ENCODE measurements around the gene BCL2L13. TPM values are rescaled to one million over a fixed set of nuclear protein-coding genes. Genes with fewer than 3 reads are reported as not detected.
"Not testable (repeated sequence)": the region's sequence is repeated elsewhere in the genome, so short reads cannot be mapped to it uniquely, and the experiment has no call there.

Gene BCL2L13
- total RNA-seq, 6 donors from 2014 or later: 40.4 to 67.1 (median 45.7) TPM

DNA sequence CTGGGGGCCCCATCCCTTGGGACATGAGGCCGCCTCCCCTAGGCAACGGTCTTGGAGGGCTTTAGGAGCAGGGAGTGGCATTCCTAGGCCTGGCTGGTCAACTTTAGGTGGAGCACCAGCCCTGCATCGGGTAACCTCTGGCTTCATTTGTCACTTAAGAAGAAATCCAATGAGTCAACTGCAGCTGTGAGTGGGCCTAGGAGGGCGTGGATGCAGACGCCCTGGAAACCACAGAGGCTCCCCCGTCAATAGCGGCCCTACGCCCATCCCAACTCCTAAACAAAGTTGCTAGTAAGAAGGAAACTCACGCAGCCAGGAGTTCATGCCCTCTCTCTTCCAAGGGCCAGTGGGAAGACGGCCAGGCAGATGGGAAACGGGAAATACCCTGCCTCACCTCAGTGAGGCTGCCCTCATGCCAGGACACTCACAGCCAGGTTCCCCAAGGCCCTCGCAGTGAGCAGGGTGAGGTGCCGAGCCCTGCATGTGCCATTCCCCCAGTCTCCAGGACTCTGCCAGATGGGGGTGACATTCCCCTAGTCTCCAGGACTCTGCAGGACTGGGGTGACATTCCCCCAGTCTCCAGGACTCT is 114.9 kb downstream of the BCL2L13 start:
- Histone ChIP-seq H3K36me3 (no peaks in the 10 kb centered on the region), H3K27me3 (no peaks in the 10 kb centered on the region), H3K4me3 (no peak overlapping the region), H3K27ac (no peak overlapping the region), H3K4me1 (no peaks in the 10 kb centered on the region), H3K9me3 (no peaks in the 10 kb centered on the region)
- TF ChIP-seq EP300 (IDR thresholded peaks at IDR 0.05) (no peak), POLR2AphosphoS5 (IDR thresholded peaks at IDR 0.05) (no peak), POLR2A (IDR thresholded peaks at IDR 0.05) (no peak)
- TF ChIP-seq, protein P1, sequence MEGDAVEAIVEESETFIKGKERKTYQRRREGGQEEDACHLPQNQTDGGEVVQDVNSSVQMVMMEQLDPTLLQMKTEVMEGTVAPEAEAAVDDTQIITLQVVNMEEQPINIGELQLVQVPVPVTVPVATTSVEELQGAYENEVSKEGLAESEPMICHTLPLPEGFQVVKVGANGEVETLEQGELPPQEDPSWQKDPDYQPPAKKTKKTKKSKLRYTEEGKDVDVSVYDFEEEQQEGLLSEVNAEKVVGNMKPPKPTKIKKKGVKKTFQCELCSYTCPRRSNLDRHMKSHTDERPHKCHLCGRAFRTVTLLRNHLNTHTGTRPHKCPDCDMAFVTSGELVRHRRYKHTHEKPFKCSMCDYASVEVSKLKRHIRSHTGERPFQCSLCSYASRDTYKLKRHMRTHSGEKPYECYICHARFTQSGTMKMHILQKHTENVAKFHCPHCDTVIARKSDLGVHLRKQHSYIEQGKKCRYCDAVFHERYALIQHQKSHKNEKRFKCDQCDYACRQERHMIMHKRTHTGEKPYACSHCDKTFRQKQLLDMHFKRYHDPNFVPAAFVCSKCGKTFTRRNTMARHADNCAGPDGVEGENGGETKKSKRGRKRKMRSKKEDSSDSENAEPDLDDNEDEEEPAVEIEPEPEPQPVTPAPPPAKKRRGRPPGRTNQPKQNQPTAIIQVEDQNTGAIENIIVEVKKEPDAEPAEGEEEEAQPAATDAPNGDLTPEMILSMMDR (IDR thresholded peaks at IDR 0.05): no peak
- DNase-seq (no peak), ATAC-seq (ENCODE audit: low FRiP score in 2 of 2) (peak; percentile 21 to 86)
- WGBS, 2 donors: 80% methylated on average over 10 to 11 of the region's 13 CpGs

DNA sequence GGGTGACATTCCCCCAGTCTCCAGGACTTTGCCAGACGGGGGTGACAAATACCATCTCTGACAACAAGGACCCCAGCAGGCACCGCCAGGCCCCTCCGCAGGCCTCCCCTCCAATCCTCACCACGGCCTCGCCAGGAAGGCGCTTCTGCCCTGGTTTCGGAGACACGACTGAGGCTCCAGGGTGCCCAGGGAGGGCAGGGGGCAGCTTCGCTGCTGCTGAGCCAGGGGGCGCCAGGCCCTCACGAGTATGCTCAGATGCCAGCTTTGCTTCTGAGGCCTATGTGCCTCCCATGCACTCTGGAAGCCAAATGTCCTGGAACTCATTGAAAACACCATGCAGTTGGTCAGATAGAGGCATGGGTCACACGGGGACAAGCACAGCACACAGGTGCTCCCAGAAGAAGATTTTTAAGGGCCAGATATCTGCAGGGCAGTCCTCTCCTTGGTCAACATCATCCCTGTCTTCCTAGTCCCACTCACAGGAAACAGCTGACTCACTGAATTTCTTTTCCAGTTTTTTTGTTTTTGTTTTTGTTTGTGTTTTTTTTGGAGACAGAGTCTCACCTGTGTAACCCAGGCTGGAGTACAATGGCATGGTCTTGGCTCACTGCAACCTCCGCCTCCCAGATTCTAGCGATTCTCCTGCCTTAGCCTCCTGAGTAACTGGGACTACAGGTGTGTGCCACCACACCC is 115.8 kb downstream of the BCL2L13 start:
- peak in 1 of 2 donors; percentile 57 for DNase-seq
- no peak overlapping the region for H3K27ac ChIP-seq
- H3K4me3 ChIP-seq: no peak overlapping the region
- 84 to 93% methylated on average over 7 to 12 of the region's 14 CpGs for whole genome bisulfite sequencing, 2 donors
- no peaks in the 10 kb centered on the region for H3K36me3 ChIP-seq
- no peaks in the 10 kb centered on the region for H3K9me3 ChIP-seq
- H3K4me1 ChIP-seq: no peaks in the 10 kb centered on the region
- TF ChIP-seq, protein P1 (IDR thresholded peaks at IDR 0.05): peak in 1 of 6 experiments; percentile 20
- no peak for TF ChIP-seq EP300 (IDR thresholded peaks at IDR 0.05)
- no peak for ATAC-seq (ENCODE audit: low FRiP score in 2 of 2)
- H3K27me3 ChIP-seq: no peaks in the 10 kb centered on the region

DNA sequence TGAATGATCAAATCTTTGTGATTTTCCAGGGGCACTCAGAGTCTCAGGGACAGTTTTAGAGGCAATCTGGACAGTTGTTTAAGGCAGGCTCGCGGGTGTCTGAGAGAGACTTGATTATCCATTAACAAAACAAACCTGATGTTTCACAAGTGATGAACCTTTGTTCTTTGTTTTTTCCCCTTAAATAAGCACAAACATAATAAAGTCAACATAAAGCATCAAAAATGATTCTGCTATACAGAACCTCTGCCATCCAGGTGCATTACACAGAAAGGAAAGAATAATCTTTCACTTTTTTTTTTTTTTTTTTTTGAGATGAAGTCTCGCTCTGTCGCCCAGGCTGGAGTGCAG is 122.6 kb downstream of the BCL2L13 start:
- Histone ChIP-seq H3K4me1 (no peaks in the 10 kb centered on the region), H3K27ac (no peak overlapping the region), H3K4me3 (no peak overlapping the region), H3K36me3 (no peaks in the 10 kb centered on the region), H3K9me3 (no peaks in the 10 kb centered on the region), H3K27me3 (no peaks in the 10 kb centered on the region)
- TF ChIP-seq POLR2A (IDR thresholded peaks at IDR 0.05): no peak
- TF ChIP-seq, protein P1 (IDR thresholded peaks at IDR 0.05): no peak
- no peak for TF ChIP-seq EP300 (IDR thresholded peaks at IDR 0.05)
- WGBS, 2 donors: 87 to 96% methylated on average over 4 of the region's 4 CpGs
- DNase-seq (no peak), ATAC-seq (ENCODE audit: low FRiP score in 2 of 2) (no peak)

DNA sequence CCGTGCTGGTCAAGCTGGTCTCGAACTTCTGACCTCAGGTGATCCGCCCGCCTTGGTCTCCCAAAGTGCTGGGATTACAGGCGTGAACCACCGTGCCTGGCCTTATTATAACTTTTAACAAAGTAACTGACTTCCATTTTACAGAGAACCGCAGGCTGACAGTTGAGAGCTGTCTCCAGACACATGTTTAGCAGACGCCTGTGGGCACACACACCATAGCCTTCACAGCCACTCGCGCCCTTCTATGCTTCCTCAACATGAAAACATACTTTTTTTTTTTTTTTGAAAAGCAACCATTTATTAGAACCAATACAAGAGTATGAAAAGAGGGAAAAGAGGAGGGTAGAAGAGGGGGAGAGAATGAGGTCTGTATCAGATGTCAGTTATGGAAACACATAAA is 124.9 kb downstream of the BCL2L13 start:
- H3K4me1 ChIP-seq, H3K27ac ChIP-seq: not testable (repeated sequence)
- 78 to 82% methylated on average over 10 of the region's 10 CpGs for WGBS, 2 donors

DNA sequence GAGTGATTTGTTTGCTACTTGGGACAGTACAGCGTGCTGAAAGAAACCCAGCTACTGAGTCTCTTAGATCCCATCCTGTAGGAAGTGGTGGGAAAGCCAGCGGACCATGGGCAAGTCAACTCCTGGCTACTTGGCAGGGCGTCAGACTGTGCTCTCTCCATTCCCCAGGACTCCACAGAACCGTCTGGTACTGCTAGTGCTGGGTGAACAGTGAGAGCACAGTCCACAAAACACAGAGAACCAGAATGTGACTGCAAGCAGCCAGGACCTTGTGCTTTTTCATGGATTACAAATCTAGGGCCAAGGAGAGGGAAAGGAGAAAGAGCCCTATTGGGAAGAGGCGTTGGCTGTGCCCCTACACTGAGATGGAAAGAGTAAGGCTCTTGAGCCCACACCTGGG is 125.5 kb downstream of the BCL2L13 start:
- Histone ChIP-seq H3K27me3 (no peaks in the 10 kb centered on the region), H3K36me3 (no peaks in the 10 kb centered on the region), H3K4me3 (no peak overlapping the region), H3K9me3 (no peaks in the 10 kb centered on the region), H3K4me1 (peaks cover 0 to 2% (median under 1%) of the 10 kb centered on the region in 4 donors), H3K27ac (no peak overlapping the region)
- 79 to 81% methylated on average over 5 of the region's 5 CpGs for WGBS, 2 donors
- TF ChIP-seq, protein P1 (IDR thresholded peaks at IDR 0.05): no peak
- TF ChIP-seq EP300 (IDR thresholded peaks at IDR 0.05) (no peak), POLR2AphosphoS5 (IDR thresholded peaks at IDR 0.05) (no peak), POLR2A (IDR thresholded peaks at IDR 0.05) (no peak)
- ATAC-seq (ENCODE audit: low FRiP score in 2 of 2): no peak
- DNase-seq: no peak

More for the DNA sequence above, 124.9 kb downstream of the BCL2L13 start:
- not testable (repeated sequence) for ATAC-seq (ENCODE audit: low FRiP score in 2 of 2); H3K36me3 ChIP-seq; H3K27me3 ChIP-seq; H3K4me3 ChIP-seq; H3K9me3 ChIP-seq; DNase-seq

DNA sequence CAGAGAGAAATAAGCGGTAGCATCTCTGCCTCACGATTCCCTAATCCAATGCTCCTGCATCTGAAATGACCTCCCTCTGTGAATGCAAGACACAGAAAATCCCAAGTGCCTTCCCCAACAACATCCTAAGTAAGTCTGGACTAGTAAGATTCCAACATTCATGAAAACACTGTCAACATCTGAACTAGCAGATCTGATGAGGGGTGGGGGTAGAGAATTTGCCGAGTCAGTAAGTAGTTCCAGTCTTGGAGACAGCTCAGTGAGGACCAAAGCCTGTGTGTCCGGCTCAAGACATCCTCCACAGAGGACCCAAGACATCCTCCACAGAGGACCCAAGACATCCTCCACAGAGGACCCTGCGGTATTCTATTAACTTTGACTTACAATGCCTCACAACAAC is 126.3 kb downstream of the BCL2L13 start:
- not testable (repeated sequence) for DNase-seq; H3K27ac ChIP-seq; H3K27me3 ChIP-seq; H3K4me1 ChIP-seq; H3K4me3 ChIP-seq; H3K36me3 ChIP-seq; ATAC-seq (ENCODE audit: low FRiP score in 2 of 2); H3K9me3 ChIP-seq
- 92 to 98% methylated on average over 4 to 5 of the region's 5 CpGs for WGBS, 2 donors
